Hepatocyte (in vitro differentiated cells): ENCODE data around the gene LDLRAD4.

ENCODE experiments used
- EZH2 ChIP-seq: fragments of 200-600 bp; sonication (generic); IDR thresholded peaks from 2 replicates; pipeline ENCODE4 v1.6.1; 2016; ENCODE audit warnings: antibody characterized with exemption, mild to moderate bottlenecking, borderline replicate concordance
- EZH2phosphoT487 ChIP-seq: fragments of 200-600 bp; sonication (generic); IDR thresholded peaks from one replicate; pipeline ENCODE4 v1.6.1; 2018; ENCODE audit warnings: antibody characterized with exemption, mild to moderate bottlenecking, low read depth, moderate library complexity; ENCODE audit not compliant: unreplicated experiment, severe bottlenecking
- TF ChIP-seq, protein P1 (sequence below): fragments of 200-600 bp; sonication (generic); IDR thresholded peaks from 2 replicates; pipeline ENCODE4 v1.5.1; 2016; ENCODE audit warnings: antibody characterized with exemption, mild to moderate bottlenecking; ENCODE audit not compliant: poor library complexity

- TF ChIP-seq EZH2phosphoT487, result no peak
- TF ChIP-seq, protein P1, sequence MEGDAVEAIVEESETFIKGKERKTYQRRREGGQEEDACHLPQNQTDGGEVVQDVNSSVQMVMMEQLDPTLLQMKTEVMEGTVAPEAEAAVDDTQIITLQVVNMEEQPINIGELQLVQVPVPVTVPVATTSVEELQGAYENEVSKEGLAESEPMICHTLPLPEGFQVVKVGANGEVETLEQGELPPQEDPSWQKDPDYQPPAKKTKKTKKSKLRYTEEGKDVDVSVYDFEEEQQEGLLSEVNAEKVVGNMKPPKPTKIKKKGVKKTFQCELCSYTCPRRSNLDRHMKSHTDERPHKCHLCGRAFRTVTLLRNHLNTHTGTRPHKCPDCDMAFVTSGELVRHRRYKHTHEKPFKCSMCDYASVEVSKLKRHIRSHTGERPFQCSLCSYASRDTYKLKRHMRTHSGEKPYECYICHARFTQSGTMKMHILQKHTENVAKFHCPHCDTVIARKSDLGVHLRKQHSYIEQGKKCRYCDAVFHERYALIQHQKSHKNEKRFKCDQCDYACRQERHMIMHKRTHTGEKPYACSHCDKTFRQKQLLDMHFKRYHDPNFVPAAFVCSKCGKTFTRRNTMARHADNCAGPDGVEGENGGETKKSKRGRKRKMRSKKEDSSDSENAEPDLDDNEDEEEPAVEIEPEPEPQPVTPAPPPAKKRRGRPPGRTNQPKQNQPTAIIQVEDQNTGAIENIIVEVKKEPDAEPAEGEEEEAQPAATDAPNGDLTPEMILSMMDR, result no peak
- no peak for TF ChIP-seq EZH2
Observed at GRCh38 chr18:13241893-13242175, 23.3 kb downstream of the LDLRAD4 start.
